HG03135 (cell line): Measurements from ENCODE around the gene CHSY3.

Experiments
- ATAC-seq: cut with Tn5 transposase; IDR thresholded peaks from one replicate; pipeline ENCODE4 v1.9.1; 2021; ENCODE audit warnings: mild to moderate bottlenecking, moderate library complexity; ENCODE audit not compliant: unreplicated experiment

CHSY3 gene

DNA sequence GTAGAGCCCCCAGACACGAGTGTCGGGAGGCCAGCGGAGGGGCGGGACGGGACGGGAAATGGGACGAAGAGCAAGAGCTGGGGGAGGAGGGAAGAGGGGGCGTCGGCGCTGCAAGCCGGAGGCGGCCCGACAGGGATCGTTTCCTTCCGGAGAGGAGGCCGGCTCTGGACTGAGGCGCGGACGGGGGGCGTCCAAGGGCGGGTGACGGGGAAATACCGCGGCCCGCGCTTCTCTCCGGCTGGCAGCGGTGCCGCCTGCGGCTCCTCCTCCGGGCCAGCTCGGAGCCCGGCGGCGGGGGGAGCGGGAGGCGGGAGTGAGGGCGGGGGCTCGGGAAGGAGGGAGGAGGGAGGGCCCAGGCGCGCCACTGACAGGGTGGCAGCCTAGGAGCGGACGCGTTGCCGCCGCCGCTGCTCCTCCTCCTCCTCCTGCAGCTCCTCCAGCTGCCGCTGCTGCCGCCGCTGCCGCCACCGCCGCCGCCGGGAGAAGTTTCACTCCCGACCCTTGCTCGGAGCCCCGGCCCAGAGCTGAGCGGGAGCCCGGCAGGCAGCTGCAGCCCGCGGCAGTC lies at the start of gene CHSY3:
TSS of gene CHSY3 (plus strand) at position 364 of the 565 bp plus-strand sequence.
- peak; percentile 49 for ATAC-seq

DNA sequence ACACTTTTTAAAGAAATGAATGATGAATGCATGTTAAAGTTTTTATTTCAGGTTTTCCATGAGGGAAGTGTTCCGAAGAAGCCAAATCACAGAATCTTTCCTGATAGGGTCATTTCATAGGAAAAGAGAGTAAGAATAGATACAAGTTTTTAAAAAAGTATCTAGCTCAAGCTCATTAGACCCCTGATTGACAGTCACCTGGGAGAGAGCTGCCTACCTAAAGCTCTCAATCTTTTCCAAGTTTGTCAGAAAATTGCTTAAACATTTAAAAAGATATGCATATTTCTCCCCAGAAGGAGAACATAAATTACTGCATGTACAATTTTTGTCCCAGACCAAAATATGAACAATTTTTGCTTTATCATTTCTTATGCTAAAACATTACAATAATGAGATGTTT lies 47.9 kb upstream of the CHSY3 start:
- no peak for ATAC-seq

DNA sequence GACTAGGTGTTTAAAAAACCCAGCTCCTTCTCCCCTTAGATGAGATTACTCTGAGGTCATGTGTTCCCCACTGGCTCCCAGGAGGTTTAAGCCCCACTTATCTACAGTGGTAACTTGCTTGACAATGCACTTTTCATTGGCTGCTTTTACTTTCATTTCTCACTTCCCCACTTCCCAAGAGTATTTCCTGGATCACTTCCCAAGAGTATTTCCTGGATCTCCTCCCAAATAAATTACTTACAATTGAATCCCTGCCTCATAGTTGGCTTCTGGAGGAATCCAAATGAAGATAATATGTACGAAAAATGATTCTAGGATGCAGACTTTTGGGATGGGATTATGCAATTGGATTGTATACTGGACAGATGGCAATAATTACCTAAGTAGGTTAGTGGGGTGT lies 47.1 kb upstream of the CHSY3 start:
- ATAC-seq: no peak

DNA sequence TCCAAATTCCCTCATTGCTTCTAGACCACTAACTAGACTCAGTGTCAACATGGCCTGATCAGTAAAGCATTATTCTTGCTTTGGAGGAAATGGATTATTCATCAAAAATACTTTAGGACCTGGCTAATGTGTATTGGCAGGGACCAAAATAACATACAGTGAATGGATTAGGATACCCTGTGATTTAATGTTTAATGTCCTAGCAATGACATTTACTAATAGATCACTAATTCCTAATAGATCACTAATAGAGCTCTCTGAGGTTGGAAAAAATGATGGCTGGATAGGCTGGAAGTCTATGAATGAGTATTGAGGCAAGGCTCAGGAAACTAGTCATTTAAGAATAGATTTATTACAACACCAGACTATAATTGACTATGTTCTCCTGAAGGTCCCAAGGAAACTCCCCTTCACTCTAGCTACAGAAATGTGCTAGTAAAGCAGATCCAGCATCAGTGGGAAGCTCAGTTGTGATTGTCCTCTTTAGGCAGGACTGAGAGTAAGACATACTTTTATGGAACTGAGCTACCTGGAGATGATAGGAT lies 46.1 kb upstream of the CHSY3 start:
- peak; percentile 71 for ATAC-seq

DNA sequence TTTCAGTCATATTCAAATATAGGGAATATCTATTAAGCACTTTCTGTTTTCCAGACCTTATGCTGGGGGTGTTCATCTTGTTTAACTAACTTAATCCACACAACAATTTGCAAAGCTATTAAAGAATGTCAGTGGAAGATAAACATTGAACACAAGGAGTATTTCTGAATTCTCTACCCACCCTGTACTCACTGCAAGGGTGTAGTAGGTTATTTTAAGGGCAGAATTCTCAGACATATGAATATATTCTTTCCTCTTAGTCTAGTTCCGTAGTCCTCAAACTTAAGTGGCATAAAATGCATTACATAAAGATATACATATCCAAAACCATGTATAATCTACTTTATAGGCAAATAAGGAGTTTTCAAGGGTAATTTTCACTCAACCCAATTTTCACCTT lies 19.9 kb upstream of the CHSY3 start:
- no peak for ATAC-seq

DNA sequence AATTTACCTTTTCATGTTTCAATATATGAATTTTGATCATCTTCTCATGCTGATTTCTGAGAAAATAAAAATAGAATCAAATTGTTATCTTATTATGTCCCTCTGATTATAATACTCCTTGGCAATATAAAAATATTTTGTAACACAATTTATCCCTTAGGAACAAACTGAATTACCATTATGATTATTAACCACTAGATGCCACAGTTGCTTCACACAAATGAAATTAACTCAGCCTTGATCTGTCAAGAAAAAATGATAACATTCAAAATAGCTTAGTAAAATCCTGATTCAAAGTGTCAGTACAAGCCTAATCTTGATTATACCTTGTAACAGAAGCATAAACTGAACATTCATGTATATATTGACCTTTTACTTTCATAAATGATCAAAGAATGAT lies 4.8 kb upstream of the CHSY3 start:
- ATAC-seq: no peak

DNA sequence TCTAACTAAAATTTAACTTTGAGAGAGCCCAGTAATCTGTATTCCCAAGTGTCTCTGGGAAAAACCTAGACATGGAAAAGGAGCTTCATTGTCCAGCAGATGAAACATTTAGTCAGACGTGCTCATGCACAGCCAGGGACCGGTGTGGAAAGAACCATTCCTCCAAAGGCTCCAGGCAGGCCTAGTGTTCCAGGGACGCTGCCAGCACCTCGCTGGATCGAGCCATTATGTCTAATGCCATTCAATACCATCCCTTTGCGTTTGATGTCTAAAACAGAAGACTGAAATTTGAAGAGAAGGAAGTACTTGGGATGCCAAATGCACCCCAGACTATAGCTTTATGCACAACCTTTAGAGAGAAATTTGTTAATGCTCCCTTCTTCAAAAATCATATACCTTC lies 1.4 kb upstream of the CHSY3 start:
- ATAC-seq: no peak

DNA sequence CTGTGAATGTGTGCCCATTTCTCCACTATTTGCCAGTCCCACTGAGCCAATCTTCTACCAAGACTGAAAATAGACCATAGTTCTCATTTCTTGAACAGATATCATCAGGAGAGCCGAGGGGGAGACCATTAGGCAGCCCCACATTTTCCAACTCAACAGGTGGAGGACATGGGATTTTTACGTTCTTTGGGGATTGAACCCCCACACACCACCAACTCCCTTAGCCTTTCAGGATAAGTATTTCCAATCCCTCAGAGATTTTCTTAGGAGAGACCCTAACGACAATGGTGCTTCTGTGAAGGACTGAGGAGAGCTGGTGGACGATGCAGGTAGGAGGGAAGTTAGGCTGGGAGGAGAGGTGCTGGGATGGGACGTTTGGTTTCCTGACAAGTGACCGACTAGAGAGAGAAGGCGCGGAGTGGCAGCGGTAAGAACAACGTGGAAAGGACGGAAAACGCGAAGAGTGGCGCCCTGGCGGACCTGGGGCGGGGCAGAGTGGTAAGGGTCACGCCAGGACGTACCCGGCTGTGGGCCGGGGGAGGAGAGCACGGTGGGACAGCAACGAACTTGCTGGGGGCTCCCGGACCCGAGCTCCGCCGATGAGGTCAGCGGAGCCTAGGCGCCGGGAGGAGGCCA lies 681 bp upstream of the CHSY3 start:
- ATAC-seq: no peak

DNA sequence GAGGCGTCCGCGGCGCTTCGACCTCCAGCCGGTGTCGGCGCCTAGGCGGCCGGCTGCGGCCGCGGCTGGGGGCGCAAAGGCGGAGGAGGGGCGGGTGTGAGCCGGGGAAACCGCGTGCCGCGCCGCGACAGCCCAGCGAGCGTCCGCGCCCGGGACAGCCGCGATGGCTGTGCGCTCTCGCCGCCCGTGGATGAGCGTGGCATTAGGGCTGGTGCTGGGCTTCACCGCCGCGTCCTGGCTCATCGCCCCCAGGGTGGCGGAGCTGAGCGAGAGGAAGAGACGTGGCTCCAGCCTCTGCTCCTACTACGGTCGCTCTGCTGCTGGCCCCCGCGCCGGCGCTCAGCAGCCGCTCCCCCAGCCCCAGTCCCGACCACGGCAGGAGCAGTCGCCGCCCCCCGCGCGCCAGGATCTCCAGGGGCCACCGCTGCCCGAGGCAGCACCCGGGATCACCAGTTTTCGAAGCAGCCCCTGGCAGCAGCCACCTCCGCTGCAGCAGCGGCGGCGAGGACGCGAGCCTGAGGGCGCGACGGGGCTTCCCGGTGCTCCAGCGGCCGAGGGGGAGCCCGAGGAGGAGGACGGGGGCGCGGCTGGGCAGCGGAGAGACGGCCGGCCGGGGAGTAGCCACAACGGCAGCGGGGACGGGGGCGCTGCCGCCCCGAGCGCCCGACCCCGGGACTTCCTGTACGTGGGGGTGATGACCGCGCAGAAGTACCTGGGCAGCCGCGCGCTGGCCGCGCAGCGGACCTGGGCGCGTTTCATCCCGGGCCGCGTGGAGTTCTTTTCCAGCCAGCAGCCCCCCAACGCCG lies 605 bp downstream of the CHSY3 start:
- peak; percentile 45 for ATAC-seq

DNA sequence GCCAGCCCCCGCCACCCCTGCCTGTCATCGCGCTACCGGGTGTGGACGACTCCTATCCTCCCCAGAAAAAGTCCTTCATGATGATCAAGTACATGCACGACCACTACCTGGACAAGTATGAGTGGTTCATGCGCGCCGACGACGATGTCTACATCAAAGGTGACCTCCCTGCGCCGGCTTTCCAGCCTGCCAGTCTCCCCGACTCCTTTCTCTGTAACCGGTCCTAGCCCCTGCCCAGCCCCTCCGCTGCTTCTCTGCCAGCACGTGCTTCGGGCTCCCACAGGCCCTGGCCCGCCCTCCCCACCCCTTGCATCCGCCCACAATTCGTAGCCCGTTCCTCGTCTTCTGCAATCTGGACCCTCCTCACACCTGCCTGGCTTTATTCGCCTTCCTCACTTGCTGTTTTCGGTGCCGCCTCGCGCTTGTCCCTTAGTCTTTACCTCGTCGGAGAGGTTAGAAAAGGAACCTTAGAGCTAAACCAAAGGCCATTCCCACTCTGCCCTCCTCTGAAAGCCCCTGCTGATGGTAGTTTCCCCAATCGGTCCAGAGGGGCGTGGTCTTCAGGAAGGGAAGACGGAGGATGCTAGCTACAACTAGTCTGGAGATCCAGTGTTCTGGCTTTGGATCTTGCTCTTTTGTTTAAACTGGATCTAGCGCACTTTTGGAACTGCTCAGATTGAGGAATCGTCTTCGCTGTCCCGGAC lies 1.4 kb downstream of the CHSY3 start:
- ATAC-seq: no peak

DNA sequence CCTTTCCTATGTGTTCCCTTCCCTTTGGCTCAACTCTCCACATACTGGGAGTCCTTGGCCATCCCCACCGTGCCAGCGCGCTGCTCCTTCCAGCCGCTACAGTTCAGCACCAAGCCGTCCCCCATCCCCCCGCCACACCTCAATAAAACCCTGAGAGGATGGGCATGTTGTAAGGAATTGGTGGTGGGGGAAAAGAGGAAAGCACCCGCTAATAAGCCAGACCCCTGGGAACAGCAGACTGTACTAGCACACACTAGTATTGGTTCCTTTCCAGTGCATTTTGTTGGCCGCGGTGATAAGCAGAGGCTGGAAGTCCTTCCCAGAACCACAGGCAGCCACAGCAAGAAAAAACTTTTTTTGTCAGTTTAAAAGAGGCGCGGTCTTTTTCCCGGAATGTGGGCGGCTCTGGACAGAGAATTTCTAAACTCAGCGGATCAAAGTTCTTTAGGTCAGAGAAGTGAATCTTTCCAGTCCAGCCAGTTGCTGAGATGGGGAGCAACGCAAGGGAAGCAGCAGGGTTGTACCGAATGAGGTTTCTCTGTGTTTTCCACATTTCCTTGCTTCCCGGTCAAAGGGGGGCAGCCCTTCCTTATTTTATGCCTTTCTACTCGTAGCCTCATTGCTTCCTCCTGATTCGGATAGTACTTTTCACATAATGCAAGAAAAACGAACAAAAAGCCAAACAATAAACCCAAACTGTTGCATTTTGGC lies 2.1 kb downstream of the CHSY3 start:
- no peak for ATAC-seq

DNA sequence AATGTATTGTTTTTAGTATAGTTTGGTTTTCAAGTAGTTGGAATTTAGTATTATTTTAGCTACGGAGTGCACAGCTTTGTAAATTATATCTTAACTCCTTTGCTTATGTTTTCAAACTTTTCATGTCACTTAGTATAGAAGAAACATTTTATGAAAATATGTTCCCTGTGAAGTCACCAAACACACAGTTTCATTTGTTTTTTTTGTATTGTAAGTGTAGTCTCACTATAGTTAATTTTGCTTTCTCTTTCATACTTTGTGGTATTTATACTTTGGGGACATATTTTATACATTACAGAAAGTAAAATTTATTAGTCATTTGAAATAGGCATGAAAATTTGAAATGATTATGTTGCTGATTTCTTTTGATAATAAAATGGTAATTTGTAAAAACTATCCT lies 5.0 kb downstream of the CHSY3 start:
- ATAC-seq: no peak

DNA sequence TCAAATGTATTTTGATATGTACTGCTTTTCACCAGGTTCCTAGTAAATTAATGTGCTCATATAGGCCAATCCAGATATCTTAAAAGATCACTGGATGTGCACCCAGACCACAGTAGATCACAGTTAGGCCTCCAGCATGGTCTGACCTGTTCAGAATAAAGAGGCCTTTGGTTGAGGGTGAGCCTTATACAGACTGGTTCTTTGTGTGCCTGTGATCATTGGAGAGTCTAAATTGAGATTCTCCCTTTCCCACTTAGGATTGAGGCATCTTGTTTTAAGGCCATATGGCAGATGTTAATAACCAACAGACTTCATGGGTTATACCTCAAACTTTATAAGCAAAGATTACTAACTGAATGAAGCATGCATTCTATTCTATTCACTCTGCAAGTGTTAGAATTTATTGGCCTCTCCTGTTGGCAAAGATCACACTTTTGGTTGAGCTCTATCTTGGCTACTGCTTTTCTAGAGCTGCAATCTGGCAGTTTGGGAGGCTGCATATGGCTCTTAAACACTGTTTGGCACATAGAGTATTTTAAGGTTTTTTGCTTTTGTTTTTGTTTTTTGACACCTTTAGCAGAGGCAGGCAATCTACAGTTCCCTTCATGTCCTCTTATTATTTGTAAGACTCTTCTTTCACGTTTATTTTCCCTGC lies 8.5 kb downstream of the CHSY3 start:
- no peak for ATAC-seq

DNA sequence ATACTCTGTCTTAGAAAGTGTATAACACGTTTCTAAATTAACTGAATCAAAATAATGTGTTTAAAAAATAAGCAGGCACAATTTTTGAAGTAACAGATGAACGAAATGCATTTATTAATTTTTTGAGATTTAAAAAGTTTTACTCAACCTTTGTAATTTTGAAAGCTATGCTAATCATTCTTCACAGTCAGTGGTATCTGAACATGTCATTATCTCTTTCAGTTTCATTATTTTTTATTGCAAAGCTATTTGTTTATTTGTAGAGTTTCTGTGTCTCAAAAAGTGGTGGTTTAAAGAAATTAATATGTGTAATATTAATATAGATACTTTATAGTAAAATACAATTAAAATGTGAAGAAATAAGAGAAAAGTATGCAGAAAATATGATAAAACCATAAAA lies 11.2 kb downstream of the CHSY3 start:
- ATAC-seq: no peak

DNA sequence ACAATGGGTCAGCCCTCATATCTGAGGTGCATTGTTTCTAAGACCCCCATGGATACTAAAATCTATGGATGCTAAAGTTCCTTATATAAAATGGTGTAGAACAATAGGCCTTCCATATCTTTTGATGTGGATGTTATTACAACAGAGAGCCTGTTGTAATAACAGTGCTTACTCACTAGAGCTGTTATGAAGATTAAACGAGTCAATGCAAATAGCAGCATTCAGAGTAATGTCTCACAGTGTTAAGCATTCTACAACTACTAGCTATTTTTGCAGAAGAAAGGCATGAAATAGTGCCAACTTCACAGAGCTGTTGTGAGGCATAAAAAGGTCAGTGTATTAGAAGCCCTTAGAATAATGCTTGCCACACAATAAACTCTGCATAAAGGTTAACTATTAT lies 13.0 kb downstream of the CHSY3 start:
- no peak for ATAC-seq

DNA sequence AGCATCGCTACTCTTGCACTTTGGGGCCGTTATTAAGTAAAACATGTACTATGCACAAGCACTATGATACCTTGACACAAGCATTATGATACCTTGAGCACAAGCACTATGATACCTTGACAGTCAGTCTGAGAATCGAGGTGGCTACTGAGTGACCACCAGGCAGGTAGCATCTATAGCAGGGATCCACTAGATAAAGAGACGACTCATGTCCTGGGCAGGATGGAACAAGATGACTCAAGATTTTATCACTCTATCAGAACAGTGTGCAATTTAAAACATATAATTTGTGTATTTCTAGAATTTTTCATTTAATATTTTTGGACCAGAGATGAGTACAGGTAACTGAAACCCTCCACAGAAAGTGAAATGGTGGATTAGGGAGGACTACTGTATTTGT lies 16.9 kb downstream of the CHSY3 start:
- no peak for ATAC-seq

DNA sequence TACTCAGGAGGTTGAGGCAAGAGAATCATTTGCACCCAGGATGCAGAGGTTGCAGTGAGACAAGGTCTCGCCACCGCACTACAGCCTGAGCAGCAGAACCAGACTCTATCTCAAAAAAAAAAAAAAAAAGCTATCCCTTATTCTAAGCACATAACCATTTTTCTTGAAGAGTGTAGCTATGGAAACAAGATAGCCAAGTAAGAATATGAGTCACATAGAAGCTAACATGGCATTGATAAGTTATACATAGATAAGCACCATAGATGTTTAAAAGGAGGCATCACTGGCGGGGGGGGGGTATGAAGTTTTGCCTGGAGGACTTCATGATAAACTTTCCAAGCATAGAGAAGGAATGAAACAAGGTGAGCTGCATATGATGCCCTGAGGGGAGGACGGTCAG lies 26.0 kb downstream of the CHSY3 start:
- no peak for ATAC-seq

DNA sequence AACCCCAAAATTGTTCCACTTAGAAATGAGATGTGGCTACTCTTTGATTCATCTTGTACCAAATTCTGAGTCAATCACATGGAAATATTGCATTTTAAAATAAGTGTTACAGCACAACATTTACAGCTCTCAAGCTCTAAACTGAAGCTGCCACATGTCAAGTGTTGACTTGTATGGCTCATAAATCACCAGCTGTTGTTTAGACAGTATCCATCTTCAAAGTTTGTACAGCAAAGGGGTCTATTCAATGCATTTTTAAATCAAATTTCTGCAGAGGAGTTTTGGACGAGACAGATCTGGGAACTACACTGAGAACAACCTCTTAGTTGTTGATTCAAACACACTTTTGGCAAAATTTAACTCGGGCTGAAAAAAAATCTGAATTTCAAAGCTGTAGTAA lies 31.4 kb downstream of the CHSY3 start:
- no peak for ATAC-seq

DNA sequence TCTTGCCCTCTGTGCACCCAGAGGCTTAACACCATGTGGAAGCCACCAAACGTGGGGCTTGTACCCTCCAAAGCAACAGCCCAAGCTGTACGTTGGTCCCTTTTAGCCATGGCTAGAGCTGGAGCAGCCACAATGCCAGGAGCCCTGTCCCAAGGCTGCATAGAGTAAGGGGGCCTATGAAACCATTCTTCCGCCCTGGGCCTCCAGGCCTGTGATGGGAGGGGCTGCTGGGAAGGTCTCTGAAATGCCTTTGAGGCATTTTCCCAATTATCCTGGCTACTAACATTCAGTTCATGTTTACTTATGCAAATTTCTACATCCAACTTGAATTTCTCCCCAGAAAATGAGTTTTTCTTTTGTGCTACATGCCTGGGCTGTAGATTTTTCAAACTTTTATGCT lies 33.8 kb downstream of the CHSY3 start:
- ATAC-seq: no peak

DNA sequence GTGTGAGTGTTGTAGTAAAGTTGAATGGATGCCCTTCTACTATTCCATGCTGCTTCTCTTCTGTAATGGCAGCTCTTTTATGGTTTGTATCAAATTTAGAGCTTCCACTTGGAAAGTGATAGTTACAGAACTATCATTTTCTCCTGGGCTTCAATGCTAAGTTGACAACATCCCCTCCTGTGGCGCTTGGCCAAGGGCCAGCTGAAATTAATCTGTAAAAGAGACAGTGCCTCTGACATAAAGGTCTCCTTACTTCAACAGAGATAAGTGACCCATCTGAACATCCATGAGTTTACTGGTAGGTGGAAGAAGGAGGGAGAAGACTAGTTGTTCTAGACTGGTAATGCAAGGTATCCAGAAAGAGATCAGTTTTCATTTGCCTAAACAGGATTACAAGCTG lies 39.7 kb downstream of the CHSY3 start:
- ATAC-seq: no peak
